Progenitor cell of endocrine pancreas (in vitro differentiated cells): ENCODE data around the gene FIGLA. TPM values are rescaled to one million over a fixed set of nuclear protein-coding genes. Genes with fewer than 3 reads are reported as not detected.

Source experiments
- DNase-seq: peaks from one replicate; pipeline ENCODE4 v3.0.0; 2021; ENCODE audit warnings: low spot score; ENCODE audit not compliant: unreplicated experiment
- H3K27ac Mint-ChIP-seq: 2 replicates; pipeline ENCODE4 v1.8.0; 2021; ENCODE audit warnings: mild to moderate bottlenecking, moderate library complexity, mixed read lengths
- H3K27me3 Mint-ChIP-seq: 2 replicates; pipeline ENCODE4 v1.8.0; 2021; ENCODE audit warnings: mixed read lengths
- H3K36me3 Mint-ChIP-seq: 2 replicates; pipeline ENCODE4 v1.8.0; 2022; ENCODE audit warnings: mixed read lengths; ENCODE audit not compliant: insufficient read depth
- H3K4me1 Mint-ChIP-seq: 2 replicates; pipeline ENCODE4 v1.8.0; 2021; ENCODE audit warnings: low read depth, mixed read lengths
- H3K4me3 Mint-ChIP-seq: 2 replicates; pipeline ENCODE4 v1.8.0; 2021; ENCODE audit warnings: low read depth, mild to moderate bottlenecking, moderate library complexity, mixed read lengths
- H3K9me3 Mint-ChIP-seq: 2 replicates; pipeline ENCODE4 v1.8.0; 2021; ENCODE audit warnings: low read depth, mixed read lengths
- total RNA-seq: library from RNA; stranded (reverse); gene quantifications from 2 replicates; pipeline ENCODE4 v1.2.1, GENCODE V29; 2021
- TF ChIP-seq, protein P1 (sequence below): fragments of 200-600 bp; sonication (generic); IDR thresholded peaks from one replicate; pipeline ENCODE4 v1.5.0; 2021; ENCODE audit warnings: antibody characterized with exemption, mild to moderate bottlenecking; ENCODE audit not compliant: unreplicated experiment

The FIGLA gene
- total RNA-seq, 1 donor from 2014 or later: not detected

DNA sequence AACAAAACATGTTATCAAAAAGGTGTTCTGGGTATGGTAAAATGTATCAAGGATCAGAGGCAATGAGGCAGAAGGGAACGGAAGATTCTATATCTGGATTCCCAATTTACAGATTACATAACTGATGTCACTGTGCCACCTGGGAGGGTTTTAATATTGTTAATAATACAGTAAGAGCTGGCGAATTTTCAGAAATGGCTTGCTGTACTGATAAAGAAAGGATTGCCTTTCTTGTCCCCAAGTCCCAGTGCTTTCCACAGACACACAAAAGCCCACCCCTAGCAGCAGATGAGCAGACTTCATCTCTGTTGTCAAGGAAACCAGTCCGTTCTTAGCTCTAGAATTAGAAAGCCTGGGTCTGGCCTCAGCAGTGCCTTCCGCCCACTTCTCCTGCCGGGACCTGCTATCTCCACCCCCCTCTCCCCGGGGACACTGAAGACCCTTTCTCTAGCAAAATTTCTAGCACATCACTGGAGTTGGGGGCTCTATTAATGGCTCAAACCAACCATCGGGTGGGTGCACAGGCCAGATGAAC is 56.7 kb downstream of the FIGLA start:
- TF ChIP-seq, protein P1, sequence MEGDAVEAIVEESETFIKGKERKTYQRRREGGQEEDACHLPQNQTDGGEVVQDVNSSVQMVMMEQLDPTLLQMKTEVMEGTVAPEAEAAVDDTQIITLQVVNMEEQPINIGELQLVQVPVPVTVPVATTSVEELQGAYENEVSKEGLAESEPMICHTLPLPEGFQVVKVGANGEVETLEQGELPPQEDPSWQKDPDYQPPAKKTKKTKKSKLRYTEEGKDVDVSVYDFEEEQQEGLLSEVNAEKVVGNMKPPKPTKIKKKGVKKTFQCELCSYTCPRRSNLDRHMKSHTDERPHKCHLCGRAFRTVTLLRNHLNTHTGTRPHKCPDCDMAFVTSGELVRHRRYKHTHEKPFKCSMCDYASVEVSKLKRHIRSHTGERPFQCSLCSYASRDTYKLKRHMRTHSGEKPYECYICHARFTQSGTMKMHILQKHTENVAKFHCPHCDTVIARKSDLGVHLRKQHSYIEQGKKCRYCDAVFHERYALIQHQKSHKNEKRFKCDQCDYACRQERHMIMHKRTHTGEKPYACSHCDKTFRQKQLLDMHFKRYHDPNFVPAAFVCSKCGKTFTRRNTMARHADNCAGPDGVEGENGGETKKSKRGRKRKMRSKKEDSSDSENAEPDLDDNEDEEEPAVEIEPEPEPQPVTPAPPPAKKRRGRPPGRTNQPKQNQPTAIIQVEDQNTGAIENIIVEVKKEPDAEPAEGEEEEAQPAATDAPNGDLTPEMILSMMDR: no peak
- no peak for DNase-seq
- H3K36me3 Mint-ChIP-seq: no peaks in the 10 kb centered on the region
- H3K9me3 Mint-ChIP-seq: no peaks in the 10 kb centered on the region
- H3K27ac Mint-ChIP-seq: no peak overlapping the region
- H3K27me3 Mint-ChIP-seq: peaks cover 53% of the 10 kb centered on the region
- no peak overlapping the region for H3K4me3 Mint-ChIP-seq
- no peaks in the 10 kb centered on the region for H3K4me1 Mint-ChIP-seq

DNA sequence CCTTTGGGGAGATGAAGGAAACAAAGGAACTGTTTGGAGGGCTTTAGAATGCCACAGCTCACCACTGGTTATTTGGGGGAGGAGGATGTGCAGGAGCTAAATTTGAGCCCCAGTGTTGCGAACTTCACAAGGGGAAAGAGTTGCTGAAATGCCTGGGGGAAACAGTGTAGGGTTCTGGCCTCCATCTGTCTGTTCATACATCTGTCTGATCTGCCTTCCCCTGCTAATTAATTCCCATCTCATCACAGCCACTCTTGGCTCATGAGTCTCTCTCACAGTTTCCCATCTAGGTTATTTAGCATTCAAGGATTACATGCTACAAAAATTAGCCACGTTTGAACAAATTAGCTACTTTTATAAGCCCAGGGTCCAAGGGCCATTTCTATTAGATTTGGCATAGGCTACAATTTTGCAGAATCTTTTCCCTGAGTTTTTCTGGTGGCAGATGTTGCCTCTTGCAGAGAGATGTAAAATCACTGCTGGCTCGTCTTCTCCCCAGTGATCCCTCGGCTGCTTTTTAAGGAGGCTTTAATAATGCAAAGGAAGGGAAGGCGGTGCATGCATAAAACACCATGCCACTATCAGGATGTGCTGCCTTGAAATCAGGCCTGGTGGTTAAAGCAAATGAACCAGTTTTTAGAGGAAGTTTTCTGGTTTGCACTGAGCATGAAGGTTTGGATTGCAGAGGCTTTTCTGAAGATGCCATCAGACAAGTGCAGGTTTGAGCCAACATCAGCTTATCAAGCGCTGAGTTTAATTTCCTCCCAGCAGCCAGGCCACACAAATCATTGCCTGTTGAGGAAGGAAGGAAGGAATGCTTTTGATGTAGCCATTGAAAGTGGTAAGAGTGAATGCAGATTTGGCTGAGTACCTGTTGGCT is 57.4 kb downstream of the FIGLA start:
- no peak for DNase-seq
- TF ChIP-seq, protein P1: no peak
- Mint-ChIP-seq H3K4me1 (no peaks in the 10 kb centered on the region), H3K9me3 (no peaks in the 10 kb centered on the region), H3K4me3 (no peak overlapping the region), H3K36me3 (no peaks in the 10 kb centered on the region), H3K27me3 (peaks cover 48% of the 10 kb centered on the region), H3K27ac (no peak overlapping the region)

GRCh38 chr2:70730730-70731129 is 59.7 kb downstream of the FIGLA start:
- Mint-ChIP-seq H3K4me3 (no peak overlapping the region), H3K27me3 (peaks cover 48% of the 10 kb centered on the region), H3K27ac (no peak overlapping the region)

GRCh38 chr2:70729647-70730046 is 60.8 kb downstream of the FIGLA start:
- no peaks in the 10 kb centered on the region for H3K4me1 Mint-ChIP-seq
- no peaks in the 10 kb centered on the region for H3K9me3 Mint-ChIP-seq
- no peak overlapping the region for H3K27ac Mint-ChIP-seq
- no peak for DNase-seq
- H3K36me3 Mint-ChIP-seq: no peaks in the 10 kb centered on the region
- H3K4me3 Mint-ChIP-seq: no peak overlapping the region
- peaks cover 41% of the 10 kb centered on the region for H3K27me3 Mint-ChIP-seq
- TF ChIP-seq, protein P1: no peak

More at GRCh38 chr2:70730730-70731129, 59.7 kb downstream of the FIGLA start:
- Mint-ChIP-seq H3K36me3 (no peaks in the 10 kb centered on the region), H3K9me3 (no peaks in the 10 kb centered on the region), H3K4me1 (no peaks in the 10 kb centered on the region)
- DNase-seq: no peak
- TF ChIP-seq, protein P1: no peak

- H3K27ac Mint-ChIP-seq: no peak overlapping the region
- TF ChIP-seq, protein P1: no peak
- H3K4me3 Mint-ChIP-seq: no peak overlapping the region
- no peaks in the 10 kb centered on the region for H3K4me1 Mint-ChIP-seq
- no peak for DNase-seq
- H3K36me3 Mint-ChIP-seq: no peaks in the 10 kb centered on the region
- H3K9me3 Mint-ChIP-seq: no peaks in the 10 kb centered on the region
- H3K27me3 Mint-ChIP-seq: peaks cover 28% of the 10 kb centered on the region
These were observed 62.3 kb downstream of the FIGLA start for GRCh38 chr2:70728128-70728527.

Other genes starting within 250 kb of the FIGLA start
- 3.0 and 3.8 TPM in 2 replicates for gene TGFA, start 236.8 kb downstream of the FIGLA start, total RNA-seq
- gene ADD2, start 22.4 kb downstream of the FIGLA start, total RNA-seq: 1.1 and 1.3 TPM in 2 replicates
- not detected in 2 replicates for gene CLEC4F, start 30.0 kb upstream of the FIGLA start, total RNA-seq
- not detected in 2 replicates for gene CD207, start 45.2 kb upstream of the FIGLA start, total RNA-seq
- 0.31 TPM in 1 of 2 replicates, not detected in the other for gene VAX2, start 109.9 kb upstream of the FIGLA start, total RNA-seq
- gene ATP6V1B1, start 145.3 kb upstream of the FIGLA start, total RNA-seq: not detected in 2 replicates
- gene ANKRD53, start 188.0 kb upstream of the FIGLA start, total RNA-seq: 3.7 and 5.4 TPM in 2 replicates
- 35.4 and 36.9 TPM in 2 replicates for gene TEX261, start 204.2 kb upstream of the FIGLA start, total RNA-seq